OCI-M2 (cell line): ENCODE results near the gene LINGO3.

Experiments
- DNase-seq: peaks from one replicate; lab custom pipeline; 2025; ENCODE audit not compliant: unreplicated experiment; lab: John Stamatoyannopoulos, UW

LINGO3 gene

DNA sequence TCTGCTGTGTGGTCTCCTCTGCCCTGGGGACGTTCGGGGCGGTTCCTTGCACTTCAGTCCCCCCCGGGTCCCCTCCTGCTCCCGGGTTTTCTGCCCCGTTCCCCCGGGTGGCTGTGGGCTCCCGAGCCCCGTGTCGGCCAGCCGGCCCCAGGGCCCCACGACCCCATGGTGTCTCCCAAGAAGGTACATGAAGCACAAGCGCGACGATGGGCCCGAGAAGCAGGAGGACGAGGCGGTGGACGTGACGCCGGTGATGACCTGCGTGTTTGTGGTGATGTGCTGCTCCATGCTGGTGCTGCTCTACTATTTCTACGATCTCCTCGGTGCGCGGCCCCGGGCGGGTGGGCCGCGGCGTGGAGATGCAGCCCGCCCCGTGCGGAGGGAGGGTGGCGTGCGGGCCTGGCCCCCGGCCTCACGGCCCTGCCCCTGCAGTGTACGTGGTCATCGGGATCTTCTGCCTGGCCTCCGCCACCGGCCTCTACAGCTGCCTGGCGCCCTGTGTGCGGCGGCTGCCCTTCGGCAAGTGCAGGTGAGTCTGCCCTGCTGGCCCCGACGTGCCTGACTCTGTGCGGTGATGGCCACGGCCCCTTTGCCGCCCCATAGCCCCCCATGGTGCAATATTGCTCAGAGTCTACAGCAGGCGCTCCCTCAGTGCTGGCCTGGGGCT is 31.8 kb upstream of the LINGO3 start:
- no peak for DNase-seq

DNA sequence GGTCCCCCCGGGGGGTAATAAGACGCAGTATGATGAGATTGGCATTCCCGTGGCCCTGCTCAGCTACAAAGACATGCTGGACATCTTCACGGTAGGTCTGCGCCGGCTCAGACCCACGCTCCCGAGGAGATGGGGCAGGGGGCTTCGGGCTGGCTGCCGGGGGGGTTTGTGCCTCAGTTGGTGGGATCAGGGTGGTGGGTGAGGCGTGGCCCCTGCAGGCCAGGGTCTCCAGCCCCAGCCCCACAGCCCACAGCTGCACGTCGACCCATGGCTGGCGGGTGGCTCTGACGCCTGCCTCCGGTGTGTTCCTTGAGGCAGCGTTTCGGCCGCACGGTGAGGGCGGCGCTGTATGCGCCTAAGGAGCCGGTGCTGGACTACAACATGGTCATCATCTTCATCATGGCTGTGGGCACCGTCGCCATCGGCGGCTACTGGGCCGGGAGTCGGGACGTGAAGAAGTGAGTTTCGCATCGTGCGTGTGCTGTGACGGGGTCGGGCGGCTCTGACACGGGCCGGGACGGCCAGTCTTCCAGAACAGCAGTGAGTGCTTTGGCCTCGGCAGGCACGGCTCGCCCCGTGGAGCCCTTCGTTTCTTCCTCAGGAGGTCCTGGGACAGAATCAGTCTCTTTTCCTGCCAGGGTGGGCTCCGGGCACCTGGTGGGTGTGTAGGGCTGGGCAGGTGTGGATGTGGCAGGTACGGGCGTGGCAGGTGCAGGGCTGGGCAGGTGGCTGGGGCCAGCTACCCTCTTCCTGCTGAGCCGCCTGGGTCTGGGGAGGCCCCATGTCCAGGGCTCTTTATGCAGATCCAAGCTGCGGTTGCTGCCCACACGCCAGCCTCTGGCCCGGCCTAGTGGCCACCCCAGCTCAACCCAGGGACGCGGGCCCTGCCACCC is 31.0 kb upstream of the LINGO3 start:
- DNase-seq = no peak

DNA sequence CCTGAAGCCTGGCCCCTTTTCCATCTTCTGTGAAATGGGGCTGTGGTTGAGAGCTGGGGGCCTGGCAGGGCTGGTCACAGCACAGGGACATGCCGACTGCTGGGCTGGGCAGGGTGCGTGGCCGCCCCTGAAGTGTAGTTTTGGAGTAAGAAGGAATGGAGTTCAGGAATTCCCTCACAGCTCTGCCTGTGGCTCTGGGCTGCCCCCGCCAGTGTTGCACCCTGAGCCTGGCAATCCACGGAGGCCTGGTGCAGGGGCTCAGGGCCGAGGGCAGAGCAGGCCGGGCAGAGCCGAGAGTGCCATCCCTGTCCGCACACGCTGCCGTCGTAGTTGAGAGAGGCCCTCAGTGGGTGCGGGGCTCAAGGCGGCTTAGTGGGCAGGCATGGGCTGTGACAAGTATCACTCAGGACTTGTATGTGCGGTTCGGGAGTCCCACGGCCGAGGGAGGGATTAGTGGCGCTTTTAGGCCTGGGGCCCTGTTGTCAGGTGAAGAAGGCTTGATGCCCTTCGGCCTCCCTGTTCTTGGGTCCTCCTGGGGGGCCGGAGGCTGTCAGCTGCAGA is 30.2 kb upstream of the LINGO3 start:
- DNase-seq = no peak

DNA sequence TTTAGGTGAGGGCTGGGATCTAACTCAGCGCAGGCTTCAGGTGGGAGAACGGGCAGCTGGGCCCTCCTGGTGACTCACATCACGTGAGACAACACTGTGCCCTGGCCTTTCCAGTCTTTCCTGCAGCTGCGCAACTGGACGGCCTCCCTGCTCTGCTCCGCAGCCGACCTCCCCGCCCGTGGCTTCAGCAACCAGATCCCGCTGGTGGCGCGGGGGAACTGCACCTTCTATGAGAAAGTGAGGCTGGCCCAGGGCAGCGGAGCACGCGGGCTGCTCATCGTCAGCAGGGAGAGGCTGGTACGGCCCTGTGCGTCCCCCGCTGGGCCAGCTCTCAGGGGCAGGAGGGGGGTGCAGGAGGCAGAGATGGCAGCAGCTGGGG is 29.4 kb upstream of the LINGO3 start:
- DNase-seq = no peak

DNA sequence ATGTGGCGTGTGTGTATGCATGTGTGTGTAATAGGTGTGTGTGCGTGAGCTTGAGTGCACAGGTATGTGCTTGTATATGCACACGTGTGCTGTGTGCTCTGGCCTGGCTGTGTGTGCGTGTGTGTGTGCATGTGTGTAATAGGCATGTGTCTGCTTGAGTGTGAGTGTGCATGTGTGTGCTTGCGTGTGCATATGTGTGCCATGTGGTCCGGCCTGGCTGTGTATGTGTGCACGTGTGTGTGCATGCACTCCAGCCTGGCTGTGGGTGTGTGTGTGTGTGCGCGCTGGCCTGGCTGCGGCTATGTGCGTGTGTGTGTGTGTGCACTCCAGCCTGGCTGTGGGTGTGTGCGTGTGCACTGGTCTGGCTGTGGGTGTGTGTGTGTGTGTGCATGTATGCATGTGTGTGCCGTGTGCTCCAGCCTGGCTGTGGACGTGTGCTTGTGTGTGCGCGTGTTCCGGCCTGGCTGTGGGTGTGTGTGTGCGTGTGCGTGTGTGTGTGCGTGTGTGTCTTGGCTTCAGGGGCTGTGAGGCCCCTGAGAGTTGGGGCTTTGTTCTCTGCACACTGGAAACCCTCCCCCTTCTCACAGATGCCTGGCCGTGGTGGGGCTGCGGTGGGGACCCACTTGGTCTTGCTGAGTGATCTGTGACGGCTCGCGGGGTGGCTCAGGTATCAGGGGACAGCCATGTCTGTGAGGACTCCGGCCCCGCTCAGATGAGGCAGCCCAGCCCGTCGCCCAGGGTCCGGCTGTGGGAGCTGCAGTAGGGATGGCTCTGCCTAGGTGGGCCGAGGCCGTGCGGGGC is 28.8 kb upstream of the LINGO3 start:
- no peak for DNase-seq

DNA sequence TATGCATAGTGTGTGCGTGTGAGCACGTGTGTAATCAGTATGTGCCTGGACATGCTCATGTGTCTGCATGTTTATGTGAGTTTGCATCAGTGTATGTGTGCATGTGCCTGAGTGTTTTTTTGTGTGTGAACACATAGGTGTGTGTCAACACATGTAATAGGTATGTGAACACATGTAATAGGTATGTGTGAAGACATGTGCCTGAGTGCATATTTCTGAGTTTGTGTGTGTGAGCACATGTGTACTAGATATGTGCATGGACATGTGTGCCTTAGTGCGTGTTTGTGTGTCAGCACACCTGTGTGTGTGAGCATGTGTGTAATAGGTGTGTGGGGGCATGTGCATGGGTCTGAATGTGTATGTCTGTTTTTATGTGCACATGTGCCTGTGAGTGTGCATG is 27.9 kb upstream of the LINGO3 start:
- no peak for DNase-seq

DNA sequence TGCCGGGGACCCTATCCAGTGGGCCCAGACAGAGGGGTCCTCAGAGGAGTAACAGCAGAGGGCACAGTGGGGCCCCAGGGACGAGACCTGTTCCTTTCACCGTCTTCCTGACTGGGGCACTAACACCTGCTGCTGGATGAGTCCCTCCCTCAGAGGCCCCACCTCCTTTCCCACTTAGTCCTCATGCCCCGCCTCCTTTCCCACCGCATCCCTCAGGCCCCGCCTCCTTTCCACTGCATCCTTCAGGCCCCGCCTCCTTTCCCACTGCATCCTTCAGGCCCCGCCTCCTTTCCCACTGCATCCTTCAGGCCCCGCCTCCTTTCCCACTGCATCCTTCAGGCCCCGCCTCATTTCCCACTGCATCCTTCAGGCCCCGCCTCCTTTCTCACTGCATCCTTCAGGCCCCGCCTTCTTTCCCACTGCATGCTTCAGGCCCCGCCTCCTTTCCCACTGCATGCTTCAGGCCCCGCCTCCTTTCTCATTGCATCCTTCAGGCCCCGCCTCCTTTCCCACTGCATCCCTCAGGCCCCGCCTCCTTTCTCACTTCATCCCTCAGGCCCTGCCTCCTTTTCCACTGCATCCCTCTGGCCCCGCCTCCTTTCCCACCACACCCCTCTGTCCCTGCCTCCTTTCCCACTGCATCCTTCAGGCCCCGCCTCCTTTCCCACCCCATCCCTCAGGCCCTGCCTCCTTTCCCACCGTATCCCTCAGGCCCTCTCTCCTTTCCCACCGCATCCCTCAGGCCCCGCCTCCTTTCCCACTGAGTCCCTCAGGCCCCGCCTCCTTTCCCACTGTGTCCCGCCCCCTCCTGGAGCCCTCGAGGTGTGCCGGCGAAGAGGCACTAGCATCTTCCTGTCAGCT is 27.3 kb upstream of the LINGO3 start:
- DNase-seq = no peak

DNA sequence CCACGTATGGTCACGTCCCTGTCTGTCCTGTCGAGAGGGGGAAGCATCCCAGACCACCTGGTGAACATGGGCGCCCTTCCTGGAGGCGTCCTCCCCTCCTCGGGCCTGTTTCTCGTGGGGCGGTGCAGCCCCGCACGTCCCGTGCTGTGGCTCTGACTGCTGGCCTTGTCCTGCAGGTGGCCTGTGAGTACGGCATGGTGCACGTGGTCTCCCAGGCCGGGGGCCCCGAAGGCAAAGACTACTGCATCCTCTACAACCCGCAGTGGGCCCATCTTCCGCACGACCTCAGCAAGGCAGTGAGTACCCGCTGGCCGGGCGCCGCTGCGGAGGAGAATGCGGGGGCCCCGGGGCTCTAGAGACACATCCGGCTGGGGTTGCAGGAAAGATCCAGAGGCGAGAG is 26.5 kb upstream of the LINGO3 start:
- no peak for DNase-seq

DNA sequence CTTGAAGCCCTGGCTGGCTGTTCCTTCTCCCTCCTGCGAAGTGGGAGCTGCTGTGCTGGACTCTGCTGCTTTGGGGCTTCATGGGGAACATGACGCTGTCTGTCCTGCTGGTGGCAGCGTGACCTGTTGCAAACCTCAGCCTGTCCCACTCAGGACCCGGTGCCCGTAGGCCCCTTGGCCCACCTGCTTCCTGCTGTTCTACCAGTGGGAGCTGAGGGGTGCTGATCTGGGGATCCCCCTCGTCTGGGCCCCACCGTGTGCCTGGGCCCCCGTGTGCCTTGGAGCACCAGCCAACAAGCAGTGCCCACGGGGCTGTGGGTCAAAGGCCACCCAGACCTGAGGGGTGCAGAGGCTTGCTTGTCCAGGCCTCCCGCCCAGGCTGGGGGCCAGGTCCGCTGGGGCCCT is 25.9 kb upstream of the LINGO3 start:
- no peak for DNase-seq

DNA sequence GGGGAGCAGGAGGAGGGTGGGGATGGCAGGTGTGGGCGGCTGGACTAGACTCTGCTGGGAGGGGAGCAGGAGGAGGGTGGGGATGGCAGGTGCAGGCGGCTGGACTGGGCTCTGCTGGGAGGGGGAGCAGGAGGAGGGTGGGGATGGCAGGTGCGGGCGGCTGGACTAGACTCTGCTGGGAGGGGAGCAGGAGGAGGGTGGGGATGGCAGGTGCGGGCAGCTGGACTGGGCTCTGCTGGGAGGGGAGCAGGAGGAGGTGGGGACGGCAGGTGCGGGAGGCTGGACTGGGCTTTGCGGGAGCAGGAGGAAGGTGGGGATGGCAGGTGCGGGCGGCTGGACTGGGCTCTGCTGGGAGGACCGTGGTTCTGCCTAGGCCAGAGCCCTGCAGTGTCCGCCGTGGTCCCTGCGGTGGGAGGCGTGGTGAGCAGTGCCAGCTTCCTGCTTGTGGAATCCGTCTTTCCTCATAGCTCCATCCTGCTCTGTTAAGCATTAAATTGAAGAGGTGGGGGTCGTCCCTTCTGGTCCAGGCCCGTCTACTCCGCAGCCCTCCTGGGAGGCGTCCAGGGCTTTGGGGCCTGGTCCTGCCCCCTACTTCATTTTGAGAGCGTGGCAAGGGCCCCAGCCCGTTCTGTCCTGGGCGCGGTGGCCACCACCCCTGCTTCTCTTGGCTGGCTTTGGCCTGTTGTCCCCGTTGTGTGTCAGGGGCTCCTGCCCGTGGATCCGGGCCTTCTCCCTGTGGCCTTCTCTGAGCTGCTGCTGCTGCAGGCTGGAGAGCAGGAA is 25.3 kb upstream of the LINGO3 start:
- no peak for DNase-seq

DNA sequence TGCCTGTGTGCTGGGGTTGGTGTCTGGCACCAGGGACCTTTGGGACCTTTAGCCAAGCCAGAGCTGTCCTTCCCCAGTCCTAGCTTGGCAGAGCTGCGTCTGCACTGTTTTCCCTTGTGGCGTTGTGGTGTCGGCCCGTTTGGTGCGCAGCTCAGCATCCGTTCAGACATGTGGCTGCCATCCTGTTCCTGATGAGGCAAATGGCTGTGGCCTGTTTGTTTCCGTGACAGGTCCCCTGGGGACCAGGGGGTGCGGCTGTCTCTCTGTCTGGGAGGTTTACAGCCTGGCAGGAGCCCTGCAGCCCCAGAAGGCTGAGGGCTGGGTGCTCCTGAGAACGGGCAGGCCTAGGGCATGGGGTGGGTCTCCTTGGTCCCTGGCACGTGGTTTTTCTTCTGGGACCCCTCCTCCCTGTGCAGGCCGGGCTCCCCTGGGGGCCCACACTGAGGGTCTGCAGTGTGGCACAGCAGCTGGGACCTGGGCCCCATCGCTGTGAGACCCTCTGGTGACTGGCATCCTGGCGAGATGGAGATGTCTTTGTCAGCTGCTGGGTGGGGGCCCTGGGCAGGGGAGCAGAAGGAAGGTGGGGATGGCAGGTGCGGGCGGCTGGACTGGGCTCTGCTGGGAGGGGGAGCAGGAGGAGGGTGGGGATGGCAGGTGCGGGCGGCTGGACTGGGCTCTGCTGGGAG is 24.5 kb upstream of the LINGO3 start:
- no peak for DNase-seq

DNA sequence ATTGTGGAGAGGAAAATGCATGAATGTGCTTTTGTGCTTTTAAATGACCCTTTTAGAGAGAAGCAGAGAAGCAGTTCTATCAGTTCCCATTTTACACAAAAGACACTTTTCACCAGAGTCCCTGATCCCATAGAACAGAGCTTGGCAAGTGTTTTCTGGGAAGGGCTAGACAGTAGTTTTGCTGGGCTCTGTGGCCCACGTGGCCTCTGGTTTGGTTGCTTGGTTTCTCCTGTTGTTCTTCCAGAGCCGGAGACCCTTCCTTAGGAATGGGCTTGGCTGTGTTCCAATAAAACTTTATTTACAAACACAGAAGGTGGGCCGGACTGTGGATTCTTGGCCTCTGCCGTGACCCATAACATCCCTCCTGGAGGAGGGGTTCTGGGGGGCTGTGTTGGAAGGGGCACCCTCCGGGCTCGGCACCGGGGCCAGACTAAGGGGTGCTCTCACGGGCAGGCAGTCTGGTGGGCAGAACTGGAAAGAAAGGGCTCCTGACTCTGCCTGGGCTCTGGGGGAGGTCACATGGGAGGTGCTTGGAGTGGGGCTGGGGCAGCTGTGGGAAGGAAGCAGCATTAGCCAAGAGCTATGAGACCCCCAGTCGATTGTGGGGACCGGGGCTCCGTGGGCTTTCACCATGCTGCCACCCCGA is 23.8 kb upstream of the LINGO3 start:
- no peak for DNase-seq

DNA sequence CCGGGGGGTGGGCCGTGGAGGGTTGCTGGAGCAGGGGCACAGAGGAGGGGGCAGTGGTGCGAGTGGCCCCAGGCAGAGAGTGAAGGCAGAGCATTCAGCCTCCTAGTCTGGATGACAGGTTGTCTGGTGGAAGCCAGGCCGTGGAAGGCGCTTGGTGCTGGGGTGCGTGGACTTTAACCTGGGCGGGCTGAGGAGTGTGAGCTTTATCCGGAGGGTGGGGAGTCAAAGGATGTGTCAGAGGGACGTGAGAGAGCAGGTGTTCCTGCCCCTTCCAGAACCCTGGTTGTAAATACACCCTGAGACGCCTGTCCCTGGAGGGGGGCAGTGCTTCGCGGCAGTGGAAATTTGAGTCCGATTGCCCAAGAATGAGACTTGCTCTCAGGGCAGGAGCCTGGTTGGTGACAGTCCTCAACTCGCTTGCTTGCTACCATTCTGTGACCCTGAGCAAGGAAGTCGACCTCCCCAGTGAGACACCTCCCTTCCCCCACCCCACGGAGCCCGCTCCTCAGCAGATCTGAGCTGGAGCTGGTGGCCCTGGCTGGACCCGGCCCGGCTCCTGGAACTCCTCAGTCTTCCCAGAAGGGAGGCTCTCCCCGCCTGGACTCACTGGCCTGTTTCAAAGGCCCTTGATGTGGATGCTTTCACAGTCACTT is 22.8 kb upstream of the LINGO3 start:
- DNase-seq = no peak

DNA sequence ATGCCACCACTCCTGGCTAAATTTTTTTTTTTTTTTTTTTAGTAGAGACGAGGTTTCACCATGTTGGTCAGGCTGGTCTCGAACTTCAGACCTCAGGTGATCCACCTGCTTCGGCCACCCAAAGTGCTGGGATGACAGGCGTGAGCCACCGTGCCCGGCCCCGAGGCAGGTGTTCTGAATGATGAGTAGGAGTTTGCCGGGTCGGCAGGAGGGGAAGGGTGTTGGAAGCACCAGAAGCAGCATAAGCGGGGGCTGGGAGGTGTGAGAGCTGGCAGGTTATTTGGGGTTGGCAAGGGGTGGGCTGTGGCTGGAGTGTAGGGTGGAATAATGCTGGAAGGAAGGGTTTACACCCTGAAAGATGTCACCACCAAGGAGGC is 22.3 kb upstream of the LINGO3 start:
- DNase-seq = no peak

DNA sequence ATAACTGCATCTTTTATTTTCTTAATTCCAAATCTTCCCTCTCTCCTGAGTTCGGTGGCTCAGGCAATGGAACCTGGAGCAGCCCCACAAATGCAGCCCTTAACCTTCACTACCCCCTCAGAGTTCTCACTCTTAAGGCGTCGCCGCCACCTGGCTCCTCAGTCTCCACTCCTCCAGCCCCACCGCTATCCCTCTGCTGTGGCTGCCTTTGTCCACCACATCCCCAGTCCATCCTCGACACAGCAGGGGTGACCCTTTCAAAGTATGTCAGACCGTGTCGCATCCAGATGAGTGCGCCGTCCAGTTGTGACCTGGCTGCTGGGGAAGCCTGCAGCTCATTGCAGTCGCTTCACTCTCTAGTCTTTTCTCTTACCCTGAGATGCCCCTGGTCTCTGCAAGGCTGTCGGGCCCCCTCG is 21.6 kb upstream of the LINGO3 start:
- no peak for DNase-seq

DNA sequence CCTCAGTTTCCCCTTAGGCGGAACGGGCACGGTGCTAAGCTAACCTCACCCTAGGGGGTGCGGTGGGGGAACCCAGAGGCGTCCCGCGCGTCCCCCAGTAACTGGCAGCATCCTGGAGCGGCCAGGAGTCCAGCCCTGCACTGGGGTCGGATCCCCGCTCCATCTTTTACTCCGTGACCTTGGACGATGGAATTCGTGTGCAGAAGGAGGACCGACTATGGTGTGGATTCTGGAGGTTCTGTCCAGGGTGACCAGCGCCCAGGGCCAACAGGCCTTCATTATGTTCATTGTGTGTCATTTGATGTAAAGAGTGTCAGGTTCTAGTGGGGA is 21.2 kb upstream of the LINGO3 start:
- no peak for DNase-seq

DNA sequence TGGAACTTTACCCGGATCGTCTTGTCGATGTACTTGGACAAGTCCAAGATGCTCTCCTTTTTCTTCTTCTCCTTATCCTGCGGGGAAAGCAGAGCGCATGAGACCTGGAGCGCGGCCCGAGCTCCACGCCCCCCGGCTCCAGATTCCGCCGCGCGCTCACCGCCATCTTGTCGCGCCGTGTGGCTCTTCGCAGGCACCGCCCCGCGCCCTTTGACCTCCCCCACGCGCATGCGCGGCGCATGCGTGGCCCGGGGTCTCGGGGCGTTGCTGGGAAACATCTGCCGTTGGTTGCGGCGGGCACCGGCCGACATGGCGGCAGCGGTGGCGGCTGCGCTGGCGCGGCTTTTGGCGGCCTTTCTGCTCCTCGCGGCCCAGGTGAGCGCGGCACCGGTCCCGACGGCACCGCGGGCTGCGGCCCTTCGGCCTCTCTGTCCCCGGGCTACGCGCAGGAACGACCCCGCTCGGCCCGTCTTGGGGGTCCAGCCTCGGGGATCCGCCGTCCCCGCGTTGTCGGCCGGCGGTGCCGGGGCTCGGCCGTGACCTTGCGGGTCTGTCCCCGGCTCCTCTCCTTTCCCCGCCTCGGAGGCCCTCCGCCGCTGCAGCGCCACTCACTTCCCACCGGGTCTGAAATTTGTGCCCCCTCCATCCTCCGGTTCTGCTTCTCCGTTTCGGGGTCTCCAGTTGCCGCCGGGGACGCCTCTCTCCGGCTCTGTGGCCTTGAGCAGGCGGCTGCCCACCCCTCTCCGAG is 20.6 kb upstream of the LINGO3 start, which contains the start of the genes LSM7 and SPPL2B:
TSS of gene LSM7 (minus strand) at position 186 of the 748 bp plus-strand sequence. CDS start at position 166, 20 bp downstream.
TSS of gene SPPL2B (plus strand) at position 284 of the 748 bp plus-strand sequence. CDS start at position 310, 26 bp downstream.
- DNase-seq = no peak
